NCI-H128 (cell line): ENCODE measurements around the gene DMPK.
A peak's percentile ranks its signal among the peaks of the same experiment; 100 is the strongest.

Source experiments
- DNase-seq: peaks from one replicate; lab custom pipeline; 2025; ENCODE audit not compliant: unreplicated experiment; lab: John Stamatoyannopoulos, UW

The DMPK gene

DNA sequence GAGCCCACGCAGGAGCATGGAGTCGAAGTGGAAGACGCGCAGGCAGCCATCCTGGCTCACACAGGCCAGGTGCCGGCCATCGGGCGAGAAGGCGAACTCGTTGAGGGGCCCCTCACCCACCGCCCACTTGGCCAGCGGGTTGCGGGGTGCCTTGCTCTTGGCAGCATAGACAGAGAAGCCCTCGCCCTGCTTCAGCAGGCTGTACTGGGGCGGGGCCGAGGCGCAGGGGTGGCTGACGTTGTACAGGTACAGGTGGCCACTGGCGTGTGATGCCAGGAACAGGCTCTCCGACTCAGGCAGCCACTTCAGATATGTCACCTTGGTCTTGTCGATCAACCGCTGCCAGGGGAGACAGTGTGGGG is 4.2 kb upstream of the DMPK start:
- no peak for DNase-seq

DNA sequence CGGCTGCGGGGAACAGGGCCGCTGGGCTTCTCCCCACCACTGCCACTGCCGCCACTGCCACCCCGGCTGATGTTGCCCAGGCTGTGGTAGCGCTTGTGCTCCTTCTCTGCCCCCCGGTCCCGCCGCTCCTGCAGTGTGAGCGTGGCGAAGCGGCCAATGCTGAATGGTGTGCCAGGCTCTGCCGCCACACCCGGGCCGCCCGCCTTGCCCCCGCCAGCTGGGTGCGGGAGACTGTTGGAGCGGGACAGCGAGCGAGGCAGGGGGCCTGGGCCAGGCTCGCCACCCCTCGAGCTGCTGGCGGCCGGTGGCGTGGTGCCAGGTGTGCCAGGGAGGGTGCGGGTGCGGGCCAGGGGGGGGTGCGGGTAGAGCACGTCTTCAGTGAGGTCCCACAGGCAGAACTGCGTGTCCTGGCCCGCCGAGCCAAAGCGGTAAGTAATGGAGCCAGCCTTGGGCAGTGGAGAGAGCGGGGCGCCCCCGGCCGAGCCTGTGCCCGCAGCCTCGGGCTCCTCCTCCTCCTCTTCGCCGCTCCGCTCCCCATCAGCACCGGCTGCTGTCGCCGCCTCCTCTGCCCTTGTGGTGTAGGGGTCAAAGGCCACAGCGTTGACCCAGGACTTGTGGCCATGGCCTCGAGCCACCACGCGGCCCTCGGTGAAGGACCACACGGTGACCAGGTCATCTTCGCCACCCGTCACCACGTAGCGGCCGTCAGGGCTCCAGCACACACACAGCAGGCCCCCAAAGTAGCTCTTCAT is 3.7 kb upstream of the DMPK start:
- DNase-seq: no peak

DNA sequence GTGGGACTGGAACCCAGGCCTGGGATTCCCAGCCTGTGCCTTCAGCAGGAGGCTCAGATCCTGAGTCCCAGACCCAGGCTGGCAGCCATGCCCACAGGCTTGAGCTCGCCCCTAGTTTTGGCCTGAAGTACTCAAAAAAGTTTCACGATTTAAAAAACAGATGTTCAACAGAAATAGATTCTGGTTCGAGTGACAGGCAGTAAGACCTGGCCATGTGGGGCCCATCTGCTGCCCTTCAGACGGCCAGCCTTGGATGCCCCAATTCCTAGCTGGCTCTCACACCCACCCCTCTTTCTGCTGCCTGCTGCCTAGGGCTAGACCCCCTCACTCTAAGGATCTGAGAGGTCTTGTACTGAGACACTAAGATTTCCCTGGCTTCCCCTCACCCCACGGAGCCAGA is 2.8 kb upstream of the DMPK start:
- no peak for DNase-seq

DNA sequence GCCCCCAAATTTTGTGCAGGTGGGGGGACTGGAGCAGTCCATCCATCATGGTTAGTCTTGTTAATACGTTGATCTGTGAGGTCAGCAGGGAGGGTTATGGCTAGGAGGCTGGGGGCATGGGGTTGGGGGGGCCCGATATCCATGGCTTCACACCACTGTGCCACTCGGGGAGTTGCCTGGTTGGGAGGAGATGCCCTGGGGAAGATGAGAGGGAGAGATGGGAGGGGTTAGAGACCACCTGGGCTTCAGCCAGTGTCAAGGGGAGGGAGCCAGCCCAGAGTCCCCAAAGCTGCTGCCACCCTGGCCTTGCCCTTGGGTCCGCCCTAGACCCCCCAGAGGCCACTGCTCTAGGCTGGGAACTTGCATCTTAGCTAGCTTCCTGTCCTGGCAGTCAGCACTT is 1.8 kb upstream of the DMPK start:
- DNase-seq: no peak

DNA sequence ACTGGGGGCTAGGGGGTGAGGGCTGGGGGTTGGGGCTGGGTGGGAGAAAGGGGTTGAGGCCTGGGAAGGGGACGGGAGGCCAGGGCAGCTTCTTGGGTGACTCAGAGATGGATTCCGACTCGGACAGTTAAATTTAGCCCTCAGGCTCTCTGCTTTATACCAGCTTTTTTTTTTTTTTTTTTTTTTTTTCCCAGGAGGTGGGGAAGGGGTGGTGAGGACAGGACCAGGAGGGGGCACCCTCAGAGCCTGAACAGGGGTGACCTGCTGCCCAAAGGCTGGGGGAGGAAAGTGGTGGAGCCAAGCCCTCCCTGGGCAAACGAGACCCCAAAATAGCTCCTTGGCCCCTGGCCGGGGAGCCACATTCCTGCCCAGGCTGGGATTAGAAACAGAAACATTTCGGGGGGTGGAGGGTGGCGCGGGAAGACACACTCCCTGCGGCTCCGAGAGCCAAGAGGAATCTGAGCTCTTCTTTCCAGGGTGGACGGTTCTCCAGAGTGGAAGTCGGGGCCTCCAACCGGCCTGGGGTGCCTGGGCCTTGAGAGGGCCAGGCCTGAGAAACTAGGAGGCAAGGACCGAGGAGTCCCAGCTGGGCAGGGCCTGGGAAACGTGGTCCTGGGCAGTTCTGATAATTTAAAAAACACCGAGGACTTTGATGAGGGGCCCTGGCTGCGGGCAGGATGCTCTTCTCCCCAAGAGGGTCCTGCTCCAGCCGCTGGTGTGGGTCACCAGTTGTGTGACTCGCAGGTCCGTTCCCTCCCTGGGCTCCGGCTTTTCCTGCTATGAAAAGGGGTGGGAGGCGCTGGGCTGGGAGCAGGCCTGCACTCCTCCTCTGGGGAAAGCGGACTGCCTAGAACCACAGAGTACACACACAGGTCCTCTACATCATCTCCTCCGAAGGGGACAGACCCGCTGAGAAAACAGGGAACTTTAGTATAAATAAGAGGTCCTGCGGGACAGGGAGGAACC is 813 bp upstream of the DMPK start:
- no peak for DNase-seq

DNA sequence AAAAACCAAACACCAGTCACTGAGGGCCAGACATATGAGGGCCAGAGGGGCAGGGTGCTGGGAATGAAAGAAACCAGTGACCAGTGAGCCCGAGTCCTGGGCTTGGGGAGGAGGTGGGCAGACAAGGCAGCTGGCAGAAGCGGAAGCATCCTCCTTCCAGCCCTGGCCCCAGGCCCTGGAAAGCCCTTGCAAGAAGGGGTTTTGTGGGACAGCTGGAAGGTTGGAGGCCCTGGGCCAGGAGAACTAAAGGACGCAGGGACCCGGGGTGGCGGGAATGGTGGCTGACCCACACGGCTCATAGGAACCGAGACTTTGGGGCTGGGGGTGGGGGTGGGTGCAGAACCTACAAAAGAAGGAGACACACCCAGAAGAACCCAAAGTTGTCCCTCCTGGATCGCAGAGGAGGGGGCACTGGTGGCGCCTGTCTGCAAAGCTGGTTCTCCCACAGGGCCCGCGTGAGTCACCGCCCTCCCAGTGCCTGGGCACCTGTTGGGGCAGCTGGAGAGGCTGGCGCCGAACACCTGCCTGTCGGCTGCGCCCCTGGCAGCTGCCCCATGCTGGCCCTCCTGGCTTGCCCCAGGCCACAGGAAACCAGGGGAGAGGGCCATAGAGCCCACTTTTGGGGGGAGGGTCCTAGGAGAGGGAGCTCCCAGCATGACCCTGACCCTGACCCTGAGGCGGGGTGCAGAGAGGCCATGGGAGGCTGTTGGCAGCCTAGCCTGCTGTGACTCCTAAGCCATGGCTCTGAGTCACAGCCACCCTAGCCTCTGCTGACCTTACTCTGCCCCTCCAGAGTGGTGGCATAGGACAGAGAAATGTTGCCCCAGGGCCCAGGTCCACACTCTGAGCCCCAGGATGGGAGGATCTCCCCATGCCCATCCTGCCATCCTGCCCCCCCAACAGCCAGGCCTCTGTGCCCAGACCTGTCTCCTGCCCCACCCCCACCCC is 802 bp downstream of the DMPK start:
- DNase-seq: peak; percentile 39

DNA sequence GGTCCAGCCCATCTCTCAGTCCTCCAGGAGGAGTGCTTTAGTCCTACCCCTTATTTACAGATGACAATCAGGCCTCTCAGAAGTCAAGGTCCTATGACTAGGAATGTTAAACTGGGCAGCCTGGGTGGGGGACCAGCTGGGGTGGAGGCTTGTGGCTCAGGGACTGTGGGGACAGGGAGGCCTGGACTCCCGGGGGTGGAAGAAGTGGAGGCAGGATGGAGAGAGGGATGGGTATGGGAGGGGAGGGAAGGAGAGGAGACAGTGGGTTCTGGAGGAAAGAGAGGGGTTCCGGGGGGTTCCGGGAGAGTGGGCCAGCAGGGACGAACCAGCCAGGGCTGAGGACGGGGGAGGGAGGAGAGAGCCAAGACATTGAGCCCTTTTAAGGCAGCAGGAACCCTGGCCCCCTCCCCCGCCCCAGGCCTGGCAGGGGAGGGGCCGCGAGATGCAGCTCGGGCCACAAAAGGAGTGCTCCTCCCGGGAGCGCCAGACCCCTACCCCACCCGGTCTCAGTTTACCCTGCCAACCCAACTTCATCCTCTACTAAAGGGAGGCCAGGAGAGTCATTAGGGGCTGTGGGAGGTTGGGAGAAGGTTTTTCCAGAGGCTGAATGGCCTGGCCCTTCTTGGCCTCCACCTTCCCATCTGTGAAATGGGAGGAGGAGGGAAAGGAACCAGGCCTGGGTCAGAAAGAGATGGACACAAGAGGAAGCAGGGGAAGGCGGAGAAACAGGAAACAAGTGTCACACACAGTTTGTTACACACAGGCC is 1.7 kb downstream of the DMPK start:
- DNase-seq: no peak

DNA sequence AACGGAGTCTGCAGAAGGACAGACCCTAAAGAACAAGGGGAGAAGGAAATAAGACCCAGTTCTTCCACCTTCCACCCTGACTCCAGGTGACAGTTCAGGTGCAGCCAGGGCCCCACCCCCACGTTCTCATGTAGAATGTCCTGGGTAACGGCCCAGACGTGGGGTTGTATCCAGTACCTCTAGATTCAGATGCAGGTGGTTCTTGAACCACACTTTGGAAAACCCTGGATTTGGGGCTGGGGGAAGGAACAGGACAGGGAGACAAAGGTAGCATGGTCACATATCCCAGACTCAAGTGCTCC is 2.2 kb downstream of the DMPK start:
- no peak for DNase-seq

DNA sequence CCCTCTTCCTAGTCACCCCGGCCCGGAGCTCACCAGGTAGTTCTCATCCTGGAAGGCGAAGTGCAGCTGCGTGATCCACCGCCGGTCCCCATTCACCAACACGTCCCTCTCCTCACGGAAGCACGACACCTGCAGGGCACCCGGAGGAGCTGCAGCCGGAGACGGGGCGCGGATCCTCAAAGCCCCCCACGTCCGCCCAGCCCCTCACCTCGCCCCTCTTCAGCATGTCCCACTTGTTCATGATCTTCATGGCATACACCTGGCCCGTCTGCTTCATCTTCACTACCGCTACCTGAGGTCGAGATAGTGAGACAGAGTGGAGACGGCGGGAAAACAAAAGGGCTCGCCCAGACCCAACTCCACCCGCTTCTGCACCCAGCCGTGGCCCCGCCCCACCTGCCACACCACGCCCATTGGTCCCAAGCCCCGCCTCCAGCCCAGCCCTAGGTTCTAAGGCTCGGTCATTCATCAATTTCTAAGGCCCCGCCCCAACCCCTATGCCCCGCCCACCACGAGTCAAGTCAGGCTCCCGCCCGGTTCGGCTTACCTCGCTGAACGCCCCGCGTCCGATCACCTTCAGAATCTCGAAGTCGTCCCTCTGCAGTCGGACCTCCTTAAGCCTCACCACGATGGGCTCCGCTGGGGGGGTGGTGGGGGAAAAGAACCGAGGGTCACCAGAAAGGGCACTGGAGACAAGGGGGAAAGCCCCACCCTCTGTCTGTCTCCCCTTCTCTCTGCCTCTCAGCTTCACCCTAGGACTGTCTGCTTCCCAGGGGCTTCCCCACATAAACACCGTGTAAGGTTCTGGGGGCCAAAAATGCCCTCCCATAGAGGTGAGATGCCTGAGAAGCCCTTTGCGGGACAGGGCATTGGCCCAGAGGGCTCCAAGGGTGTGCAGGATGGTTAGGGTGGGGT is 2.8 kb downstream of the DMPK start:
- DNase-seq: no peak

DNA sequence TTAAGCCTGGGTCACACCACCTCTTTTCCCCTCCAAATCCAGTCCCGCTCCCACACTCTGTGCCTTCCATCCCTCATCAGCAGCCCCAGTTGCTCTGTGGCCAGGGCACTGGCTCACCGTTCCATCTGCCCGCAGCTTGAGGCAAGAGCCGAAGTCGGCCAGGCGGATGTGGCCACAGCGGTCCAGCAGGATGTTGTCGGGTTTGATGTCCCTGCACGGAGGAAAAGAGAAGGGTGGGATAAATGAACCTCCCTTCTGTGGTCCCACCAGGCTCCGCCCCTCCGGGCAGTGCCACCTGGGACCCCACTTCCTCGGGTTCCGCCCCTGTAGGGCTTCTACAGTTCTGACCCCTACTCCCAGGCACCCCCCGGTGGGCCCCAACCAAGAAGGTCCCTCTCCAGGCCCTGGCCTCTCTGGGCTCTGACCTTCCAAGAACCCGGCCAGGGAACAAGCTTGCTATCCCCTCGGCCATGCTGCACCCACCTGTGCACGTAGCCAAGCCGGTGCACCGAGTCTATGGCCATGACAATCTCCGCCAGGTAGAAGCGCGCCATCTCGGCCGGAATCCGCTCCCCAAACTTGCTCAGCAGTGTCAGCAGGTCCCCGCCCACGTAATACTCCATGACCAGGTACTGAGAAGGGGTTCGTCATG is 4.2 kb downstream of the DMPK start:
- no peak for DNase-seq

DNA sequence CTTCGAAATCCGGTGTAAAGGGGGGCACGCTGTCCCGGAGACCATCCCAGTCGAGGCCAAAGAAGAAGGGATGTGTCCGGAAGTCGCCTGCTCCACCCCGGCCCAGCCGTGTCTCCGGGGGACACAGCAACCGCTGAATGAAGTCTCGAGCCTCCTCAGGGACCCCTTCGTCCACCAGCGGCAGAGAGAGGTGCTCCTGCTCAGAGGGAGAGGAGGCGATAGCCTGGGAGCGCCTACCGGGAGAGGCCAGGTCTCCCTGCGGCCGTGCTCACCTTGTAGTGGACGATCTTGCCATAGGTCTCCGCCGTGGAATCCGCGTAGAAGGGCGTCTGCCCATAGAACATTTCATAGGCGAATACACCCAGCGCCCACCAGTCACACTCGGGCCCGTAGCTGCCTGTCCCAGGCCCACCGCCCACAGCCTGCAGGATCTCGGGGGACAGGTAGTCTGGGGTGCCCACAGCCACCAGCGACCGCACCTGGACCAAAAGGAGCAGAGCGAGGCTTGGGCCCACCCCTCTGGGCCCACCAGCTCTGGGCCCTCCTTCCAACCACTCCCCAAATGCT is 4.8 kb downstream of the DMPK start:
- DNase-seq: no peak

DNA sequence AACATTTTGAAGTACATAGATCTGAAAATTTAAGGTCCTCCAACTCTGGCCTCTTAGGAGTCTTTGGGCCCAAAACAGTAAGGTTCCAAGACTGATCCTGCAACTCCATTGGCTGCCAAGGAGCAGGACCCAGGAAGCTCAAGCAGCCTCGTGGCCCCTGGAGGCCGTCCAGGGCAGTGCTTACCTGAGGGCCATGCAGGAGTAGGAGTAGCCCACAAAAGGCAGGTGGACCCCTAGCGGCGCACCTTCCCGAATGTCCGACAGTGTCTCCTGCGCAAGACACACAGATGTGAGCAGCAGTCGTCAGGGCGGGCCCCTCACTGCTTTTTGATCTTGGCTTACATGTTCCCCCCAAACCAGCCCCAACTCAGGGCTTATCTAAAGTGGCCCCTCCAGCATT is 7.5 kb downstream of the DMPK start:
- DNase-seq: no peak

DNA sequence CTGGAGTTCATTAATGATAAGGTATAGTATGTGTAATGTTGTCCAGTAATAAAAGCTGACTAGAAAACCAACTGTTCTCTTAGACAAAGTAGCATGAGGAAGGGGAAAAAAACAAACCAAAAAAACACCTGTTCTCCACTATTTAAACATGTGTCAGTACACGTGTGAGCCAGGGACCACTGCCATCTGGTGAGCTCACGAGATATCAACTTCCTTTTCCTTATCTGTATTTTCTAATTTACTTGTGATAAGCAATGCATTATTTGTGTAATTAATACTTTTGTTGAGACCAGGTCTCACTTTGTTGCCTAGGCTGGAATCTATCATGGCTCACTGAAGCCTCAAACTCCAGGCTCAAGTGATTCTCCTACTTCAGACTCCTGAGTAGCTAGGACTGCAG is 8.9 kb downstream of the DMPK start:
- no peak for DNase-seq

DNA sequence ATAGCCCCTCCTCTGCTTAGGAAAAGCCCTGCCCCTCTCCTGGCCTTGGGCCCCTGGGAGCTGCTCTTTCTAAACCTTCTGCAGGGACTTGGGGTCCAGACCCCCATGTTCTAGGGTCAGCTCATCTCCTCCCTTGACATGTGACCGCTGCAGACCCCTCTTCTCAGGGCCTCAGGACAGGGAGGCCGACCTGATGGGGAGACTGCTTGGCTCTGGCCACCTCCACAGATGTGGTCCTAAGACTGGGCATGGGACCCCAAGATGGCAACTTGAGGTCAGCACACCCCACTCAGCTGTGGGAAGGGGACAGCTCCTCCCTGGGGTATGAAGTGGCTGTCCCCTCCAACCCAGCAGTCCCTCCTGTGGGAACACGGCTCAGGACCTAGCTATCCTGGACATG is 9.4 kb downstream of the DMPK start:
- DNase-seq: no peak

DNA sequence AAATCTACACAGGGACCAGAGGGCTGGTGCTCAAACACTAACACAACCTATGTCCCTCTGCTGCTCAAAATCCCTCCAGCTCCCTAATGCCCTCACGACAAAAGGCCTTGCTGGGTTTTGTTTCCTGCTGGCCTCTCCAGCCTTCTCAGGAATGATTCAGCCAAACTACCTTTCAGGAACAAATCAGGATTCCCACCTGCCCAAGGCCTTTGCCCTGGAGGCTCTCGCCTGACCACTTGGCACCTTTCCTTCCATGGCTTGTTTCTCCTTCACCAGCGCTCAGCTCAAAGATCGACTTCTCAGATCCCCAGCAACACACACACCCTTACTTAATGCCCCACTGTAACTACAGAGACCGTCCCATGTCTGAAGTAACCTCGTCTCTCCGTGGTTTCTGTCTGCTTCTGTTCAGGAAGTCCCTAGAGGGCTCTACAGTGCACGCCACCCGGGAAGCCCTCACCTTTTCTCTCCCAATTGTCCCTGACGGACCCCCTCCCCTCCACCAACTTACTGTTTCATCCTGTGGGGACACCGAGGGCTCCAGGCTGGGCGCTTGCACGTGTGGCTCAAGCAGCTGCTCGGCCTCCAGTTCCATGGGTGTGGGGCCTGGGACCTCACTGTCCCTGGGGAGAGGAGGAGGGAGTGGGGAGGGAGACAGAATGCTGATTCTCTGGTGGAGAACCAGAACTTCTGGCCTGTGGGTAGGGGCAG is 10.0 kb downstream of the DMPK start:
- DNase-seq: no peak

DNA sequence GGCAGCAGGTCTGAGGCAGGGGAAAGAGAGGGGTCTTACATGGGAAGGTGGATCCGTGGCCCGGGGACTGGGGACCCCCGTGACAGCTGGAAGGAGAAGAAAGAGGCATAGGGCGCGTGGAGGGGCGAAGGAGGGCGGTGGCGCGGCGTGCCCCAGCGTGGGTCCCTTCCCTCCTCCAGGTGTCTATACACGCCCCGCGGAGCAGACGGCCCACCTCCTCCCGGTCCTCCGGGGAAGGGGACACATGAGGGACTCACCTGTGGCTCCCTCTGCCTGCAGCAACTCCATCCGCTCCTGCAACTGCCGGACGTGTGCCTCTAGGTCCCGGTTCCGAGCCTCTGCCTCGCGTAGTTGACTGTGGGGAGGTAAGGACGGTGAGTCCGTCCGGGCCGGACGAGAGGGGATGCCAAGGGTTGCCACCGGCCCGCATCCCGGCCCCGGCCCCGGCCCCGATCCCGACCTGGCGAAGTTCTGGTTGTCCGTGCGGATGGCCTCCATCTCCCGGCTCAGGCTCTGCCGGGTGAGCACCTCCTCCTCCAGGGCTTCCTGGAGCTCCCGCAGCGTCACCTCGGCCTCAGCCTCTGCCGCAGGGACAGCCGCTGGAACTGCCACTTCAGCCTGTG is 10.9 kb downstream of the DMPK start:
- DNase-seq: no peak

DNA sequence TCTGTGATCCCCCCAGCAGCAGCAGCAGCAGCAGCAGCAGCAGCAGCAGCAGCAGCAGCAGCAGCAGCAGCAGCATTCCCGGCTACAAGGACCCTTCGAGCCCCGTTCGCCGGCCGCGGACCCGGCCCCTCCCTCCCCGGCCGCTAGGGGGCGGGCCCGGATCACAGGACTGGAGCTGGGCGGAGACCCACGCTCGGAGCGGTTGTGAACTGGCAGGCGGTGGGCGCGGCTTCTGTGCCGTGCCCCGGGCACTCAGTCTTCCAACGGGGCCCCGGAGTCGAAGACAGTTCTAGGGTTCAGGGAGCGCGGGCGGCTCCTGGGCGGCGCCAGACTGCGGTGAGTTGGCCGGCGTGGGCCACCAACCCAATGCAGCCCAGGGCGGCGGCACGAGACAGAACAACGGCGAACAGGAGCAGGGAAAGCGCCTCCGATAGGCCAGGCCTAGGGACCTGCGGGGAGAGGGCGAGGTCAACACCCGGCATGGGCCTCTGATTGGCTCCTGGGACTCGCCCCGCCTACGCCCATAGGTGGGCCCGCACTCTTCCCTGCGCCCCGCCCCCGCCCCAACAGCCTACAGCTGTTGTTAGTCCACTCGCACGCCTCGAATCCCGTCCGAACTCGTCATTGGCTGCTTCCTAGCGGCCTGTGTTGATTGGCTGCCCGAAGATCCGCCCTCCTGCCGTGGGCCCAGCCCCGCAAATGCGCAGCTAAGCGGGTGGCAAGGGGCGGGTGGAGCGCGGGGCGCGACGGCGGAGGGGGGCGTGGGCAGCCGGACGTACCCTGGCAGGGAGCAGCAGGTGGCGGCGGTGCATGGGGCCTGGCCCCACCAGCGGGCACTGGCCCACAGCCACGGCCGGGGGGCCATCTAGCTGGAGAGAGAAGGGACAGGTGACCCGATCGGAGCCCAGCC is 11.8 kb downstream of the DMPK start:
- peak; percentile 92 for DNase-seq
